OCI-M2 (cell line): ENCODE measurements around the gene RAB11FIP2.
"Not testable (repeated sequence)": the region's sequence is repeated elsewhere in the genome, so short reads cannot be mapped to it uniquely, and the experiment has no call there.

Experiments
- DNase-seq: peaks from one replicate; lab custom pipeline; 2025; ENCODE audit not compliant: unreplicated experiment; lab: John Stamatoyannopoulos, UW

Gene RAB11FIP2, protein sequence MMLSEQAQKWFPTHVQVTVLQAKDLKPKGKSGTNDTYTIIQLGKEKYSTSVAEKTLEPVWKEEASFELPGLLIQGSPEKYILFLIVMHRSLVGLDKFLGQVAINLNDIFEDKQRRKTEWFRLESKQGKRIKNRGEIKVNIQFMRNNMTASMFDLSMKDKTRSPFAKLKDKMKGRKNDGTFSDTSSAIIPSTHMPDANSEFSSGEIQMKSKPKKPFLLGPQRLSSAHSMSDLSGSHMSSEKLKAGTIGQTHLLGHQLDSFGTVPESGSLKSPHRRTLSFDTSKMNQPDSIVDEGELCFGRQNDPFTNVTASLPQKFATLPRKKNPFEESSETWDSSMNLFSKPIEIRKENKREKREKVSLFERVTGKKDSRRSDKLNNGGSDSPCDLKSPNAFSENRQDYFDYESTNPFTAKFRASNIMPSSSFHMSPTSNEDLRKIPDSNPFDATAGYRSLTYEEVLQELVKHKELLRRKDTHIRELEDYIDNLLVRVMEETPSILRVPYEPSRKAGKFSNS

GRCh38 chr10:118046395-118047156 is at the start of gene RAB11FIP2:
Gene RAB11FIP2 (minus strand): TSS chr10:118046941. CDS start chr10:118046163, 778 bp downstream.
- DNase-seq, result no peak

DNA sequence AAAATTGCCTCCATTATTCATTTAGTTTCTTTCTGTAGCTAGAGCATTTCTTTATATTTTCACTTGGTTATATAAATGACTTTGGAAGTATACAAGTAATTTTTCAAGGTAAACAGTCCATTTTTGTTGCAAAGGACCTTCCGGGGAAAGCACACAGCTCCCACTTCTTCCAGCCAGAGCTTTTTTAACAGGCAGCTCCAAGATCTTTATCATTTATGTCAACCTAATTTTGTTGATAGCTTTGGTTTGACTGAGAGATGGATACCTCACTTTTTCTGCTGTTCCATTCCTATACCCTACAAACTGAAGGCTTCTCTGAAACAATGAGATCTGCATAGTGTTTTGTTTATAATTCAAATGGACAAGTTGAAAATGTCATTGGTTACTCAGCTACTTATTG is 49.3 kb upstream of the RAB11FIP2 start:
- no peak for DNase-seq

DNA sequence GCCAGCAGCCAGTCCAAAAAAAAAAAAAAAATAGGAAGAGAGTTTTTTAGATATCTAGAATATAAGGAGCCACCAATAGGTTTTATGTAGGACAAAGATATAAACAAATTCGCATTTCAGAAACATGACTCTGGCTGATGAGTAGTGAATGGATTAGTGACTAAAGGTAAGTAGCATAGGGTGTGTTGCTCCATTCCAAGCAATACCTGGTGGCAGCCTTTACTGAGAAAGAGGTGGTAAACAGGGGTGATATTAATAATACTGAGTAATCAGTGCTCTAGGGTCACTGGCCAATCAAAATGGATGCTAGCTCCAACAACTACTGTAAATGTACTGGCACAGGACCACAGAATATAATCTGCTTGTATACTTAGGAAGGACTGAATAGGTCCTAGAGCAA is 45.5 kb upstream of the RAB11FIP2 start:
- DNase-seq, result no peak

DNA sequence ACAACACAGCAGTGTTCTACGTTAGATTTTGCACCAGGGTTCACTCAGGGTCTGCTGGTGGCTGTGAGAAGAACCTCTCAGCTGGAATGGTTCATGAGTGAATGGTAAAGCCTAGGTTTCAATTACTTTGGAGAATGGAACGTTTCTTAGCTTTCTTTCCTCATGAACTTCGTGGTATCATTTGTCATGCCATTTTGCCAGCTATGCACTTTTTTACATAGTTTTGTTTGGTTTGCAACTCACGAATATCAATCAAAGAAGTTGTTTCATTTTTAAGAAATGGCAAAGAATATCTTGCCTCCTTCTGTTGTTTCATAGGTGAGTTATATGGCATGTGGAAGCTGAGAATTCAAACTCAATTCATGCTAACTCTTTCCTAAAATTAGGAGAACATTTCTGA is 34.1 kb upstream of the RAB11FIP2 start:
- no peak for DNase-seq

DNA sequence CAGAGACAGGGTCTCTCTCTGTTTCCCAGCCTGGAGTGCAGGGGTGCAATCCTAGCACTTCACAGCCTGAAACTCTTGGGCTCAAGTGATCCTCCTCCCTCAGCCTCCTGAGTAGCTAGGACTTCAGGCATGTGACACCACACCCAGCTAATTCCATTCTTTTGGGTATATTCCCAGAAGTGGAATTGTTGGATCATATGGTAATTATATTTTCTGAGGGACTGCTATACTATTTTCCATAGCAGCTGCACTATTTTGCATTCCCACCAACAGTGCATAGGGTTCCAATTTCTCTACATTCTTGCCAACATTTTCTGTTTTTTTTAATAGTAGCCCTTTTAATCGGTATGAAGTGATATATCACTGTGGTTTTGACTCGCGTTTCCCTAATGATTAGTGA is 30.0 kb upstream of the RAB11FIP2 start:
- no peak for DNase-seq

DNA sequence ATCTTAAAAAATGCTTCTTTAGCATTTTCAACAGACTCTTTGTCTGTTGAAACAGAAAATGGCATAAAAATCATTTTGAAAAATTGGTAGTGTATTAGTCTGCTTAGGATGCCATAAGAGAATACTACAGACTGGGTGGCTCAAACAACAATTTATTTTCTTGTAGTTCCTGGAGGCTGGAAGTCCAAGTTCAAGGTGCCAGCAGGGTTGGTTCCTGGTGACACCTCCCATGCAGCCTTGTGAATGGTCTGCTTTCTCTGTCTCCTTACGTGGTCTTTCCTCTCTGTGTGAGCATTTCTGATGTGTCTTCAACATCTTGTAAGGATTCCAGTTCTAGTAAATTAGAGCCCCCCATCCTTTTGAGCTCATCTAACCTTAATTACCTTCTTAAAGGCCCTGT is 26.1 kb upstream of the RAB11FIP2 start:
- DNase-seq, result no peak

DNA sequence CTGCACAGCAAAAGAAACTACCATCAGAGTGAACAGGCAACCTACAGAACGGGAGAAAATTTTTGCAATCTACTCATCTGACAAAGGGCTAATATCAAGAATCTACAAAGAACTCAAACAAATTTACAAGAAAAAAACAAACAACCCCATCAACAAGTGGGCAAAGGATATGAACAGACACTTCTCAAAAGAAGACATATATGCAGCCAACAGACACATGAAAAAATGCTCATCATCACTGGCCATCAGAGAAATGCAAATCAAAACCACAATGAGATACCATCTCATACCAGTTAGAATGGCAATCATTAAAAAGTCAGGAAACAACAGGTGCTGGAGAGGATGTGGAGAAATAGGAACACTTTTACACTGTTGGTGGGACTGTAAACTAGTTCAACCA is 20.6 kb upstream of the RAB11FIP2 start:
- DNase-seq, result not testable (repeated sequence)

DNA sequence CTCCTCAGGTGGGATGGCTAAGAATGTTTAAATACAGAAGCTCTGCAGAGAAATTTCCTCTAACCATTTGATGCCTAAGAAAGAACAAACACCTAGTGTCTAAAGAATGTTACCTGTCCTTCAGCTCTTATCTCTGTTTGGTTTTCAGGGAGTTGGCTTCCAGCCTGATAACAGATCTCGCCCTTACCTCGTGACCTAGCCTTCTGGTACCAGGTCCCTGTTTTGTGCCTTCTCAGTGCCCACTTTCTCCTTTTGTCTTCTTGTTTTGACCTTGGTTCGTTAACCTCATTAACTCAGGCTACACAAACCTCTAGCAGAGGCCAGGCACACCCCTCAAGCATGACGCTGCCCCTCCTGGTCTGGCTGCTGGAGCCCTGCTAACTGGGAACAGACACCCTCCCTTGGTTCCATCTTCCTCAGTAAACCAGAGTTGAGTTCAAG is 16.1 kb upstream of the RAB11FIP2 start:
- DNase-seq, result no peak

- no peak for DNase-seq
Measured at GRCh38 chr10:118058371-118058770, 11.6 kb upstream of the RAB11FIP2 start.

- DNase-seq, result no peak
Measured at GRCh38 chr10:118057361-118057760, 10.6 kb upstream of the RAB11FIP2 start.

- DNase-seq, result no peak
Measured at GRCh38 chr10:118054383-118054782, 7.6 kb upstream of the RAB11FIP2 start.

- DNase-seq, result no peak
Measured at GRCh38 chr10:118052816-118053215, 6.1 kb upstream of the RAB11FIP2 start.

GRCh38 chr10:118047880-118048279 is 1.1 kb upstream of the RAB11FIP2 start:
- no peak for DNase-seq

GRCh38 chr10:118047157-118047719 is 497 bp upstream of the RAB11FIP2 start:
- no peak for DNase-seq

GRCh38 chr10:118045837-118046394 is 825 bp downstream of the RAB11FIP2 start:
- no peak for DNase-seq

GRCh38 chr10:118045158-118045836 is 1.4 kb downstream of the RAB11FIP2 start:
- DNase-seq, result no peak

DNA sequence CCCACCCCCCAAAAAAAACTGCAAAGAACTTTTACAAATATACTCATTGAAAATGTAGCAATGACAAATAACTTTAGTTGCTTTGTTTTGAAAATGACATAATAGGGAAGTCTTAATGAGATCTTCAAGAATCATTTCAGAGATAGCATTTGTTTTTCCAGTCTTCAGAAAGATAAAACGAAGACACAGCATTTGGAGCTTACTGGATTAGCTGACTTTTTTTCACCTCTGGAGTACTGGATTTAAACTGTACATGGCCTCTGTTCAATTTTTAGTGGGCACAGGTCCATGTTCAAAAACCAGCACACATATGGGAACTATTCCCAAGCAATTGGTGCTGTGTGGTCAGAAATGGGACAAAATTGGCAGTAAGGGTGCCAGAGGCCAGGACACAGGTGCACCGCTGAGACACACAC is 3.9 kb downstream of the RAB11FIP2 start:
- no peak for DNase-seq

GRCh38 chr10:118042336-118042735 is 4.4 kb downstream of the RAB11FIP2 start:
- no peak for DNase-seq

- DNase-seq, result no peak
Measured at GRCh38 chr10:118041316-118041715, 5.4 kb downstream of the RAB11FIP2 start.

- no peak for DNase-seq
Measured at GRCh38 chr10:118036281-118036875, 10.4 kb downstream of the RAB11FIP2 start.
